ENCODE data around the gene ZNF71. TPM values are rescaled to one million over a fixed set of nuclear protein-coding genes. Genes with fewer than 3 reads are reported as not detected.

The ZNF71 gene
- total RNA-seq, 3 donors from 2014 or later, result 5.4 to 9.8 (median 8.9) TPM

DNA sequence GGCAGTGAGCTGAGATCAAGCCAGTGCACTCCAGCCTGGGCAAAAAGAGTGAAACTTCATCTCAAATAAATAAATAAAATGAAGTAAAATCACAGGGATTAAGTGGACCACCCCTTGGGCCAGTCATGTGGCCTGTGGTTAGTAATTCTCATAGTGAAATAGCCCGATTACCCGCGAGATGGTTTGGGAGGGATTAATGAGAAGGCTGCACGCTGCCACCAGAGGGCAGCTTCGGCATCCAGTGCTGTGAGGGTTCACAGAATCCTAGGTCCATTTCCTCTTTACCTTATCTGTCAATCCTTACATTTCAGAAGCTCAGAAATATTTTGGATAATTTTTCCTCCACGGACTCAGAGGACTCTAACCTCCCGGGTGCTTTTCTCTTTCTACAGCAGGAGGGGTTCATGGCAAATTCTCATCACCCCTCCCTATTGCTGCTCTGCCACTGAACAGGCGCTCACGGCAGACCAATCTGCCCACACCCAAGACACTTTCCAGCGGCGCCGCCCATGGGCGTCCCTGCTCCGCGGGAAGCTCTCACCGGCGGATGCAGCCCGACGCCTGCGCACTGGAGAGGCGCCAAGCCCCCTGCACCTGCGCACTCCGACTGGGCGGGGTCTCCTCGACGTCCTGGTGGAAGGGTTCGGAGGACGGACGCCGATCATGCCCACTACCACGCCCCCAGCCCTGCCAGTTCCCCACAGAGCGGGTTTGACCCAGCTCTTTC, 65.4 kb downstream of the ZNF71 start:
- TF ChIP-seq CTCF (IDR thresholded peaks at IDR 0.05) (no peak), POLR2AphosphoS5 (IDR thresholded peaks at IDR 0.05) (no peak), POLR2A (IDR thresholded peaks at IDR 0.05) (no peak)
- no peak overlapping the region for H3K27ac ChIP-seq
- no peaks in the 10 kb centered on the region for H3K4me1 ChIP-seq
- intact Hi-C loops (cut with DNase I; ENCODE audit: low total_unique reads), result no loop called here
- peaks cover 11 to 30% of the 10 kb centered on the region in 2 donors for H3K9me3 ChIP-seq
- H3K27me3 ChIP-seq, result no peaks in the 10 kb centered on the region
- DNase-seq (ENCODE audit: low spot score in 2 of 2), result no peak
- peaks cover 6% of the 10 kb centered on the region for H3K36me3 ChIP-seq
- peak overlapping the region in 1 of 3 donors; percentile 27 for H3K4me3 ChIP-seq

GRCh38 chr19:56661248-56661647, 66.1 kb downstream of the ZNF71 start:
- Histone ChIP-seq H3K27ac (no peak overlapping the region), H3K4me3 (no peak overlapping the region), H3K9me3 (peaks cover 11 to 31% of the 10 kb centered on the region in 2 donors), H3K27me3 (no peaks in the 10 kb centered on the region), H3K36me3 (peaks cover 6% of the 10 kb centered on the region), H3K4me1 (no peaks in the 10 kb centered on the region)
- DNase-seq (ENCODE audit: low spot score in 2 of 2), result no peak
- intact Hi-C loops (cut with DNase I; ENCODE audit: low total_unique reads), result no loop called here
- TF ChIP-seq CTCF (IDR thresholded peaks at IDR 0.05), result no peak

DNA sequence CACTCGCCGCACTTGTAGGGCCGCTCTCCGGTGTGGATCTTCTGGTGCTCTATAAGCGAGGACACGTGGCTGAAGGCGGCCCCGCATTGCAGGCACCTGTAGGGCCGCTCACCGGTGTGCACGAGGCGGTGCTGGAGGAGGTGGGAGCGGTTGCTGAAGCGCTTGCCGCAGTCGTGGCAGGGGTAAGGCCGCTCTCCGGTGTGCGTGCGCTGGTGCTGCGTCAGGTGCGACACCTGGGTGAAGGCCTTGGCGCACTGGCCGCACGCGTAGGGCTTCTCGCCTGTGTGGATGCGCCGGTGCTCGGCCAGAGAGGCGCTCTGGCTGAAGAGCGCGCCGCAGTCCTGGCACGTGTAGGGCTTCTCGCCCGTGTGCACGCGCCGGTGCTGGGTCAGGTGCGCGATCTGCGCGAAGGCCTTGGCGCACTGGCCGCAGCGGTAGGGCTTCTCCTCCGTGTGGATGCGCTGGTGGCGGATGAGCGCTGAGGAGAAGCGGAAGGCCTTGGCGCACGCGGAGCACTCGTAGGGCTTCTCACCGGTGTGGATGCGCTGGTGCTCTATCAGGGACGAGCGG, 68.9 kb downstream of the ZNF71 start:
- Histone ChIP-seq H3K4me3 (no peak overlapping the region), H3K27me3 (no peaks in the 10 kb centered on the region), H3K9me3 (peaks cover 11 to 45% of the 10 kb centered on the region in 2 donors), H3K36me3 (peaks cover 6% of the 10 kb centered on the region), H3K4me1 (no peaks in the 10 kb centered on the region), H3K27ac (no peak overlapping the region)
- no peak for DNase-seq (ENCODE audit: low spot score in 2 of 2)
- TF ChIP-seq CTCF (IDR thresholded peaks at IDR 0.05) (no peak), POLR2AphosphoS5 (IDR thresholded peaks at IDR 0.05) (no peak), POLR2A (IDR thresholded peaks at IDR 0.05) (no peak)
- intact Hi-C loops (cut with DNase I; ENCODE audit: low total_unique reads), result no loop called here

GRCh38 chr19:56664511-56664910, 69.4 kb downstream of the ZNF71 start:
- Histone ChIP-seq H3K27ac (no peak overlapping the region), H3K27me3 (no peaks in the 10 kb centered on the region), H3K36me3 (peaks cover 6% of the 10 kb centered on the region), H3K9me3 (peaks cover 11 to 45% of the 10 kb centered on the region in 2 donors), H3K4me3 (no peak overlapping the region), H3K4me1 (no peaks in the 10 kb centered on the region)
- TF ChIP-seq POLR2AphosphoS5 (IDR thresholded peaks at IDR 0.05) (no peak), CTCF (IDR thresholded peaks at IDR 0.05) (no peak), POLR2A (IDR thresholded peaks at IDR 0.05) (no peak)
- DNase-seq (ENCODE audit: low spot score in 2 of 2), result no peak
- intact Hi-C loops (cut with DNase I; ENCODE audit: low total_unique reads), result no loop called here

GRCh38 chr19:56667311-56667870, 72.3 kb downstream of the ZNF71 start:
- intact Hi-C loops (cut with DNase I; ENCODE audit: low total_unique reads), result no loop called here
- H3K9me3 ChIP-seq, result peaks cover 11 to 39% of the 10 kb centered on the region in 2 donors
- peaks cover 6% of the 10 kb centered on the region for H3K36me3 ChIP-seq
- H3K4me1 ChIP-seq, result peaks cover 0 to 9% of the 10 kb centered on the region in 2 donors
- DNase-seq (ENCODE audit: low spot score in 2 of 2), result no peak
- TF ChIP-seq CTCF (IDR thresholded peaks at IDR 0.05), result no peak
- H3K27ac ChIP-seq, result no peak overlapping the region
- H3K4me3 ChIP-seq, result no peak overlapping the region
- no peaks in the 10 kb centered on the region for H3K27me3 ChIP-seq
